Nephron (organoid): ENCODE data around the gene KIF26B.
"Not testable (repeated sequence)": the region's sequence is repeated elsewhere in the genome, so short reads cannot be mapped to it uniquely, and the experiment has no call there.

ENCODE experiments used
- H3K27ac Mint-ChIP-seq, 3 experiments: 2 replicates each; pipeline ENCODE4 v1.8.0; 2020; ENCODE audit warnings: mixed read lengths in 3 of 3, mild to moderate bottlenecking in 2 of 3, moderate library complexity in 1 of 3
- H3K27me3 Mint-ChIP-seq: 2 replicates; pipeline ENCODE4 v1.8.0; 2021; ENCODE audit warnings: low read depth, mild to moderate bottlenecking, moderate library complexity, mixed read lengths
- H3K36me3 Mint-ChIP-seq: 2 replicates; pipeline ENCODE4 v1.8.0; 2020; ENCODE audit warnings: low read depth, mixed read lengths
- H3K4me1 Mint-ChIP-seq: 2 replicates; pipeline ENCODE4 v1.8.0; 2020; ENCODE audit warnings: mixed read lengths
- H3K4me3 Mint-ChIP-seq, 3 experiments: 2 replicates each; pipeline ENCODE4 v1.8.0; 2020; ENCODE audit warnings: mild to moderate bottlenecking in 3 of 3, mixed read lengths in 3 of 3, moderate library complexity in 2 of 3
- H3K9me3 Mint-ChIP-seq: 2 replicates; pipeline ENCODE4 v1.8.0; 2020; ENCODE audit warnings: mixed read lengths
- TF ChIP-seq, protein P1 (sequence below), 3 experiments: fragments of 200-600 bp; sonication (generic); IDR thresholded peaks; one replicate each; pipeline ENCODE4 v1.5.0; 2021; ENCODE audit warnings: antibody characterized with exemption in 3 of 3; ENCODE audit not compliant: unreplicated experiment in 3 of 3

Gene KIF26B

DNA sequence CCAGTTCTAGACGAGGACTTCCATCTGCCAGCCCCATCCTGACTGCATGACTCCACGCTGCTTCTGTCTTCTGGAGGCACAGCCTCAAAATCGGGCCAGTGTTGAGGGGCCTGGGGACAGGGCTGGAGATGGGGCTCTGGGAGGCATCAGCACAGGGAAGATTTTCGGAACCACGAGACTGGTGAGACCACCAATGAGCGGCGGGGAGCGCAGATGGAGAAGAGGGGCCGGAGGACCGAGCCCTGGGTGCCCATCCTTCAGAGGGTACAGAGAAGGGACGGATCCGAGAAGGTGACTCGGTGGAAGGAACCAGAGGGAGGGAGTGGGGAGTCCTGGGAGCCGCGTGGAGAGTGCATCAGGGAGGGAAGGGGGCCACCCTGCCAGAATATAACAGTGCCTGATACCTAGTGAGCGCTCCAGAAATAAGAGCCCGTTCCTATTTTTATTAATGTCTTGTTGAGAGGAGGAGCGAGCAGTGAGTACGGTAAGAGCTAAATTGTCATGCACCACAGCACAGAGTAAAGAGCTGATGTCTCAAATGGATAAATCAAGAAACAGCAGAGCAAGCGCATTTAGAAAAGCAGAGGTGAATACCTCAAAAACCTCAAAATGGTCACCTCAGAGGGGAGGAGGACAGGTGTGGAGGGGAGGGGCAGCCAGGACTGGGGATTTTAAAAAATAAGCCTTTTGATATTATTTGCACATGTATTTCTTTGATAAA, 26.2 kb upstream of the KIF26B start:
- TF ChIP-seq, protein P1, sequence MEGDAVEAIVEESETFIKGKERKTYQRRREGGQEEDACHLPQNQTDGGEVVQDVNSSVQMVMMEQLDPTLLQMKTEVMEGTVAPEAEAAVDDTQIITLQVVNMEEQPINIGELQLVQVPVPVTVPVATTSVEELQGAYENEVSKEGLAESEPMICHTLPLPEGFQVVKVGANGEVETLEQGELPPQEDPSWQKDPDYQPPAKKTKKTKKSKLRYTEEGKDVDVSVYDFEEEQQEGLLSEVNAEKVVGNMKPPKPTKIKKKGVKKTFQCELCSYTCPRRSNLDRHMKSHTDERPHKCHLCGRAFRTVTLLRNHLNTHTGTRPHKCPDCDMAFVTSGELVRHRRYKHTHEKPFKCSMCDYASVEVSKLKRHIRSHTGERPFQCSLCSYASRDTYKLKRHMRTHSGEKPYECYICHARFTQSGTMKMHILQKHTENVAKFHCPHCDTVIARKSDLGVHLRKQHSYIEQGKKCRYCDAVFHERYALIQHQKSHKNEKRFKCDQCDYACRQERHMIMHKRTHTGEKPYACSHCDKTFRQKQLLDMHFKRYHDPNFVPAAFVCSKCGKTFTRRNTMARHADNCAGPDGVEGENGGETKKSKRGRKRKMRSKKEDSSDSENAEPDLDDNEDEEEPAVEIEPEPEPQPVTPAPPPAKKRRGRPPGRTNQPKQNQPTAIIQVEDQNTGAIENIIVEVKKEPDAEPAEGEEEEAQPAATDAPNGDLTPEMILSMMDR (IDR thresholded peaks at IDR 0.05; ENCODE audit: unreplicated experiment in 3 of 3) = no peak
- Mint-ChIP-seq H3K4me3 (no peak overlapping the region), H3K9me3 (no peaks in the 10 kb centered on the region), H3K4me1 (peaks cover 21% of the 10 kb centered on the region), H3K27me3 (peaks cover 21% of the 10 kb centered on the region), H3K27ac (no peak overlapping the region), H3K36me3 (peaks cover 14% of the 10 kb centered on the region)

DNA sequence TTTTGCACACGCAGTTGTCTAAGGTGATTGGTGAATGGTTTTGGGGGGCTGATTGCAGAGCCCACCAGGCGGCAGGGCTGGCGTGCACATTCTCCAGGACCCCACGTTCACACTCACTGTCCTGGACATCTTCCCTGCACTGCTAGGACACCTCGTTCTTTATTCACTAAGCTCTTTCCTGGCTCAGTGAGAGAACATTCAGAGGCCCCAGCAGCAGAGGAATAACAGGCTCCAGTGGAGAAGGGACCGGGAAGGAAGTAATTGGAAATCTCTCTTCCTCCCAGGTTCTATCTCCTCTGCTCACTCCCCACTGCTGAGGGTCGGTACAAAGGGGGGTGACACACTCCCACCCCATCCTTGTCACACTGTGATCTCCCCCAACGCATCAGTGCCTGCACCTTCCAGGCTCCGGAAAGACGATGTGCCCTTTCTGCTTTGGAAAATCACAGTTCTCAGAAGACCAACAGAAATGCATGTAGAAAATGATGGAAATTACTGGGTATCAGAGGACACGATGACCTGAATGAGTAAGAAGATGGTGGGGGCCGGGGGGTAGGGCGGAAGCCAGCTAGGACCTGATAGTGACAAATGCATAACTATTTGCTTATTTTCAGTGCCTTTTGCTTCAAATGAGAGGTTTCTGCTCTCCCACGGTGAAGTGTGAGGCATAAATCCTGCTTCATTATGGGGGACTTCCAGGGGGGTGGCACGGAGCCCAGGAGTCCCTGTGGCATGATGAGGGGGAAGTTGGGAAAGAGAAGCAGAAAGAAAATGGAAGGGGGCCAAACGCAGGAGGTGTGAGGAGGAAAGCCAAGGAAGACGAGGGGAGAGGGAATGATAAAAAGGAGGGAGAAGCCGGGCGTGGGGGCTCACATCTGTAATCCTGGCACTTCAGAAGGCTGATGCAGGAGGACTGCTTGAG, 25.2 kb upstream of the KIF26B start:
- Mint-ChIP-seq H3K27ac (no peak overlapping the region), H3K27me3 (peaks cover 21% of the 10 kb centered on the region), H3K9me3 (no peaks in the 10 kb centered on the region), H3K36me3 (peaks cover 9% of the 10 kb centered on the region), H3K4me1 (peaks cover 21% of the 10 kb centered on the region), H3K4me3 (no peak overlapping the region)
- TF ChIP-seq, protein P1 (IDR thresholded peaks at IDR 0.05; ENCODE audit: unreplicated experiment in 3 of 3) = no peak

DNA sequence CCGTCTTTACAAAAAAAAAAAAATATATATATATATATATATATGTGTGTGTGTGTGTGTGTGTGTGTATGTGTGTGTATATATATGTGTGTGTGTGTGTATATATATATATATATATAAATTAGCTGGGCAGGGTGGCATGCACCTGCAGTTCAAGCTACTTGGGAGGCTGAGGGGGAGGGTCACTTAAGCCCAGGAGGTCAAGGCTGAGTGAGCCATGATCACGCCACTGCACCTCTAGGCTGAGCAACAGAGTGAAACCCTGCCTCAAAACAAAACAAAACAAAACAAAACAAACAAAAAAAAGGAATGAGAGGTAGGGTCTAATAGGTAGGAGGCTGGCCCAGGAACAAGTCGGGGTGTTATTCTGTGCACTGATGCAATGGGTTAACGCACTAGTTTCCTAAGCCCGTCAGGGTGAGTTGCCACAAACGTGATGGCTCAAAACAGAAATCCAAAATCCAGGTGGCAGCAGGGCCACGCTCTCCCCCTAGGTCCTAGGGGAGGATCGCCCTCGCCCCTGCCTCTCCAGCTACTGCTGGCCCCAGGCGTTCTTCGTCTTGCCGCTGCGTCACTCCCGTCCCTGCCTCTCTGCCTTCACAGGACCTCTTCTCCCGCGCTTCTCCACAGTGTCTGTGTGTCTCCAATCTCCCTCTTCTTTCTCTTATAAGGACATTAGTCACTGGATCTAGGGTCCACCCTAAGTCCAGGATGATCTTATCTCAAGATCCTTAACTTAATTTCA, 24.3 kb upstream of the KIF26B start:
- Mint-ChIP-seq H3K27me3 (peaks cover 21% of the 10 kb centered on the region), H3K4me1 (peaks cover 21% of the 10 kb centered on the region)
- H3K4me3 Mint-ChIP-seq, H3K9me3 Mint-ChIP-seq, H3K27ac Mint-ChIP-seq, H3K36me3 Mint-ChIP-seq: not testable (repeated sequence)

DNA sequence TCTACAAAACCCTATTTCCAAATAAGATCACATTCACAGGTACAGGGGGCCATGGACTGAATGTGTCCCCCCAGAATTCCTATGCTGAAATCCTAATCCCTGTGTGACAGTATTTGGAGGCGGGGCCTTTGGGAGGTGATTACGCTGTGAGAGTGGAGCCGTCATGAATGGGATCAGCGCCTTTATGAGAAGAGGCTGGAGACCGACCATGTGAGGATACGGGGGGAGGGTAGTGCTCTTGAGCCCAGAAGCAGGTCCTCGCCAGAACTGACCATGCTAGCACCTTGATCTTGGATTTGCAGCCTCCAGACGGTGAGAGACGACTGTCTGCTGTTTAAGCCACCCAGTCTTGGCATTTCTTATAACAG, 23.8 kb upstream of the KIF26B start:
- no peaks in the 10 kb centered on the region for H3K9me3 Mint-ChIP-seq
- H3K27ac Mint-ChIP-seq = no peak overlapping the region
- H3K27me3 Mint-ChIP-seq = peaks cover 21% of the 10 kb centered on the region
- H3K36me3 Mint-ChIP-seq = no peaks in the 10 kb centered on the region
- H3K4me3 Mint-ChIP-seq = no peak overlapping the region
- TF ChIP-seq, protein P1 (IDR thresholded peaks at IDR 0.05; ENCODE audit: unreplicated experiment in 3 of 3) = no peak
- peaks cover 21% of the 10 kb centered on the region for H3K4me1 Mint-ChIP-seq

DNA sequence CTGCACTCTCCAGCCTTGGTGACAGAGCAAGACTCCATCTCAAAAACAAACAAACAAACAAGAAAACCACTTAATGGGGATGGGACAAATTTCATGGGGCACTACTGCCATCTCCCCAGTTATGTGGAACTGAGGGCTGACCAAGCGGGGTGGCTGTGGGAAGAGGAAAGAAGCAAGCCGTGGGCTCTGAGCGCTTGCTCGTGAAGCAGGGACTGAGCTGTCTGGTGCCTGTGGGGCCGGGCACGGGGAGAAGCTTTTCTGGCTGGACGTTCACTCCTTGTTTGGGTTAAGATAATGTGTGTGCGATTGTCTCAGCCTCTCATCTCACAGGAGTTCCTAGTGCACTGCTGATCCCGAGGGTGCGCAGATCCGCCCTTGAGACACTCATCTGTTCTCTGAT, 22.0 kb upstream of the KIF26B start:
- Mint-ChIP-seq H3K36me3 (no peaks in the 10 kb centered on the region), H3K27ac (no peak overlapping the region), H3K4me1 (peaks cover 21% of the 10 kb centered on the region), H3K4me3 (no peak overlapping the region), H3K27me3 (peaks cover 27% of the 10 kb centered on the region), H3K9me3 (no peaks in the 10 kb centered on the region)
- TF ChIP-seq, protein P1 (IDR thresholded peaks at IDR 0.05; ENCODE audit: unreplicated experiment in 3 of 3) = no peak
